ENCODE data around the gene TMEM244. TPM values are rescaled to one million over a fixed set of nuclear protein-coding genes. Genes with fewer than 3 reads are reported as not detected.
"Not testable (repeated sequence)": the region's sequence is repeated elsewhere in the genome, so short reads cannot be mapped to it uniquely, and the experiment has no call there.

TMEM244 gene
- total RNA-seq, 1 donor from 2014 or later, result not detected

DNA sequence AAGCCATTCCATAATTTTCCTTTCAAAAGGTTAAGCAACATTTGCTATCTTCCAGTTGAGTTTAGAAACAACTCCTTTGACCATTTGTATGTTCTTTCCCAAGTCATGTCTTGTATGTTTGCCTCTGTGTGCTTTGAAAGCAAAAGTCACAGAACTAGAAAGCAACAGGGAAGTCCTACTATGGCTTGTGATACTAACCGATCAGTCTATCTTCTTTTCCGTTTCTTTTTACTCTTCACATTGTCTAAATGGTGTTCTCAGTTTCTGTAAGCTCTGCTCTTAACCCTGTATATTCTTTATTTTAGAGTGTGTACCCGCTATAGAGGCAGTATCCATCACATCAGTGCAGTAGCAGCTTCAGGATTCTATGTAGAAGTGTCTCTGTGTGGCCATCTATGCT lies 32.9 kb downstream of the TMEM244 start:
- Mint-ChIP-seq H3K36me3 (ENCODE audit: unreplicated experiment) (no peaks in the 10 kb centered on the region), H3K4me1 (ENCODE audit: low read depth, unreplicated experiment) (no peaks in the 10 kb centered on the region), H3K27ac (ENCODE audit: unreplicated experiment) (no peak overlapping the region), H3K4me3 (ENCODE audit: unreplicated experiment) (no peak overlapping the region), H3K9me3 (ENCODE audit: unreplicated experiment) (no peaks in the 10 kb centered on the region), H3K27me3 (ENCODE audit: unreplicated experiment) (no peaks in the 10 kb centered on the region)
- TF ChIP-seq, protein P1, sequence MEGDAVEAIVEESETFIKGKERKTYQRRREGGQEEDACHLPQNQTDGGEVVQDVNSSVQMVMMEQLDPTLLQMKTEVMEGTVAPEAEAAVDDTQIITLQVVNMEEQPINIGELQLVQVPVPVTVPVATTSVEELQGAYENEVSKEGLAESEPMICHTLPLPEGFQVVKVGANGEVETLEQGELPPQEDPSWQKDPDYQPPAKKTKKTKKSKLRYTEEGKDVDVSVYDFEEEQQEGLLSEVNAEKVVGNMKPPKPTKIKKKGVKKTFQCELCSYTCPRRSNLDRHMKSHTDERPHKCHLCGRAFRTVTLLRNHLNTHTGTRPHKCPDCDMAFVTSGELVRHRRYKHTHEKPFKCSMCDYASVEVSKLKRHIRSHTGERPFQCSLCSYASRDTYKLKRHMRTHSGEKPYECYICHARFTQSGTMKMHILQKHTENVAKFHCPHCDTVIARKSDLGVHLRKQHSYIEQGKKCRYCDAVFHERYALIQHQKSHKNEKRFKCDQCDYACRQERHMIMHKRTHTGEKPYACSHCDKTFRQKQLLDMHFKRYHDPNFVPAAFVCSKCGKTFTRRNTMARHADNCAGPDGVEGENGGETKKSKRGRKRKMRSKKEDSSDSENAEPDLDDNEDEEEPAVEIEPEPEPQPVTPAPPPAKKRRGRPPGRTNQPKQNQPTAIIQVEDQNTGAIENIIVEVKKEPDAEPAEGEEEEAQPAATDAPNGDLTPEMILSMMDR (IDR thresholded peaks at IDR 0.05; ENCODE audit: partially characterized antibody, unreplicated experiment), result no peak
- no peak for DNase-seq

DNA sequence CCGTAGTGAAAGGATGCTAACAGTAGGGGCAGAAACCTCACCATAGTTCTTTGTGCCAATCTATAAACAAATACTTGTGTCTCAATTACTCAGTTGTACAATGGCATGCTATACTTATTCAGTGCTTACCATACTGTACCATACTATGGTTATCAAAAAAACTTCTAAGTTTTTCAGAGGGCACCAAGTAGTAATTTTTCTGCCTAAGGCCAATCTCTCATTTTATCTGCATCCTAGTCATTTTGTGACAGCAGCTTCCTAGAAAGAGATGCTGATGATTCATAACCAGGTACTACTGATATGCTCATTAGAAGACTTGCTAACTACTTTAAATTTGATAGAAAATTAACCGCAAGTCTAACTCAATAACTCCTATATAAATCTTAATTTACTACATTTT lies 42.9 kb downstream of the TMEM244 start:
- Mint-ChIP-seq H3K27ac (ENCODE audit: unreplicated experiment) (no peak overlapping the region), H3K36me3 (ENCODE audit: unreplicated experiment) (no peaks in the 10 kb centered on the region), H3K9me3 (ENCODE audit: unreplicated experiment) (no peaks in the 10 kb centered on the region), H3K4me1 (ENCODE audit: low read depth, unreplicated experiment) (no peaks in the 10 kb centered on the region), H3K4me3 (ENCODE audit: unreplicated experiment) (no peak overlapping the region), H3K27me3 (ENCODE audit: unreplicated experiment) (peaks cover 2% of the 10 kb centered on the region)
- TF ChIP-seq, protein P1 (IDR thresholded peaks at IDR 0.05; ENCODE audit: partially characterized antibody, unreplicated experiment), result no peak
- DNase-seq, result no peak

DNA sequence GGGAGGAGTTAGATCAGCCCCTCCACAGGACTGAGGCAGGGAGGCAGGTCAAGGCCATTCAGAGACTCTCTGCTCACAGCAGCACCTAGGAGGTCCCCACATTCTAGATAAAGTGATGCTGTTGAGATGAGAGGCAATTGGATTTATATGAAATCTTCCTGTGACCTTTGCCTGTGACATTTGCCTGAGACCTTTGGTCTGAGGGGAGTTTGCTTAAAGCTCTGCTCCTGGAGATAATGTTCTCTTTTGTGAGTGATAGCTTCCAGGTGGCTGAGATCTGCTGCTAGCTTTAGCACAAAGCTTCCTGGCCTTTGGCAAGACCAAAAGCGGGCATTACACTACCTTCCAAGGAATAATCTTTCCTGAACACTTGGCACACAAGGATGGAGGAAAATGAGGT lies 43.3 kb downstream of the TMEM244 start:
- H3K4me1 Mint-ChIP-seq (ENCODE audit: low read depth, unreplicated experiment), result no peaks in the 10 kb centered on the region
- H3K27me3 Mint-ChIP-seq (ENCODE audit: unreplicated experiment), result peaks cover 2% of the 10 kb centered on the region
- no peaks in the 10 kb centered on the region for H3K9me3 Mint-ChIP-seq (ENCODE audit: unreplicated experiment)
- TF ChIP-seq, protein P1 (IDR thresholded peaks at IDR 0.05; ENCODE audit: partially characterized antibody, unreplicated experiment), result no peak
- no peak overlapping the region for H3K4me3 Mint-ChIP-seq (ENCODE audit: unreplicated experiment)
- no peak for DNase-seq
- no peak overlapping the region for H3K27ac Mint-ChIP-seq (ENCODE audit: unreplicated experiment)
- no peaks in the 10 kb centered on the region for H3K36me3 Mint-ChIP-seq (ENCODE audit: unreplicated experiment)

DNA sequence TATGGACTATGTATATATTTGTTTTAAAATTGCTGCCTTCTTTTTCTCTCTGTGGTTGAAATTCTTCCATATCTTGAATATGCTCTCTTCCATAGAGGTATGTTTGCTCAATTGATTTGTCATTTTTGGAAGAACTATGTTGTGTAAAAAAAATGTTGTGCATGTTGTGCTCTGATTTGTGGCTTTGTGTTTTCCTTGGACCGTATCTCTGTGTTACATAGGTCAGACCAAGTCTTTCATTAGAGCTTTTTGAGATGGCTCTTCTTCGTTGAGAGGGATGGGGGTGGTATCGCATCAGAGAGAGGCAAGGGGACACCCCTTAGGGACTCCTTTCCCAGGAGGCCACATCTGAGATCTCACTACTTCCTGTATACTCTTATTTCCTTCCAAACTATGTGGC lies 43.8 kb downstream of the TMEM244 start:
- Mint-ChIP-seq H3K36me3 (ENCODE audit: unreplicated experiment) (no peaks in the 10 kb centered on the region), H3K27me3 (ENCODE audit: unreplicated experiment) (peaks cover 2% of the 10 kb centered on the region), H3K27ac (ENCODE audit: unreplicated experiment) (no peak overlapping the region), H3K4me1 (ENCODE audit: low read depth, unreplicated experiment) (no peaks in the 10 kb centered on the region), H3K9me3 (ENCODE audit: unreplicated experiment) (no peaks in the 10 kb centered on the region), H3K4me3 (ENCODE audit: unreplicated experiment) (no peak overlapping the region)
- TF ChIP-seq, protein P1 (IDR thresholded peaks at IDR 0.05; ENCODE audit: partially characterized antibody, unreplicated experiment), result no peak
- DNase-seq, result no peak

DNA sequence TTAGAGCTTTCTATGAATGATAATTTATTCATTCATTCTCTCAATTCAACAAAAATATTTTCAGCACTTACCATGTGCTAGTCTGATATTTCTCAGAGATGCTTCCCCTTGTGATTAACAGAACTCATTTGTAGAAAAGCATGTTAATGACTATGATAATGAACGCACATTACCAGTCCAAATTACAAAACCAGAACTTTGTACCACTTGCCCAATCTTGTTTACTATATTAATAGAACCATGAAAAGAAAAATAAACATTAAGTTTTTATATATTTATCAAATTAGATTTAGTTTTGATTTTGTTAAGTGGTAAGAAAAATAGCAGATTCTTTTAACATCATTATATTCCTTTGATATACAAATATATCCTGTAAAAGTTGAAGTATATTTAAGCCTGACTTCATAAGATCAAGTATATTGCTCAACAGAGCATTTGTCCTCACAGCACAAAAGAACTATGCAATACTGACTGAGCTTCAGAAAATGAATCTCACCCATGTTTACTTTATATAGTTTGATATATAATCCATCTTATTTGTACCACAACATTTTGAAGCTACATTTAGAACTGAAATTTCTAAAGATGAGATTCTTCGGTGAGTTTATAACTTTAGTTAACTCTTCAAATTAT lies 48.9 kb downstream of the TMEM244 start:
- Mint-ChIP-seq H3K4me3 (ENCODE audit: unreplicated experiment) (no peak overlapping the region), H3K27ac (ENCODE audit: unreplicated experiment) (no peak overlapping the region), H3K27me3 (ENCODE audit: unreplicated experiment) (no peaks in the 10 kb centered on the region), H3K9me3 (ENCODE audit: unreplicated experiment) (peaks cover 5% of the 10 kb centered on the region), H3K36me3 (ENCODE audit: unreplicated experiment) (peaks cover 5% of the 10 kb centered on the region), H3K4me1 (ENCODE audit: low read depth, unreplicated experiment) (no peaks in the 10 kb centered on the region)
- no peak for DNase-seq
- TF ChIP-seq, protein P1 (IDR thresholded peaks at IDR 0.05; ENCODE audit: partially characterized antibody, unreplicated experiment), result no peak

DNA sequence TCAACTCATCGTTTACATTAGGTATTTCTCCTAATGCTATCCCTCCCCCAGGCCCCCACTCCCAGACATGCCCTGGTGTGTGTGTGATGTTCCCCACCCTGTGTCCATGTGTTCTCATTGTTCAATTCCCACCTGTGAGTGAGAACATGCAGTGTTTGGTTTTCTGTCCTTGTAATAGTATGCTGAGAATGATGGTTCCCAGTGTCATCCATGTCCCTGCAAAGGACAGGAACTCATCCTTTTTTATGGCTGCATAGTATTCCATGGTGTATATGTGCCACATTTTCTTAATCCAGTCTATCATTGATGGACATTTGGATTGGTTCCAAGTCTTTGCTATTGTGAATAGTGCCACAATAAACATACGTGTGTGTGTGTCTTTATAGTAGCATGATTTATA lies 54.0 kb downstream of the TMEM244 start:
- H3K4me1 Mint-ChIP-seq (ENCODE audit: low read depth, unreplicated experiment); H3K9me3 Mint-ChIP-seq (ENCODE audit: unreplicated experiment); H3K27ac Mint-ChIP-seq (ENCODE audit: unreplicated experiment); H3K27me3 Mint-ChIP-seq (ENCODE audit: unreplicated experiment); DNase-seq; H3K4me3 Mint-ChIP-seq (ENCODE audit: unreplicated experiment): not testable (repeated sequence)
- peaks cover 21% of the 10 kb centered on the region for H3K36me3 Mint-ChIP-seq (ENCODE audit: unreplicated experiment)

DNA sequence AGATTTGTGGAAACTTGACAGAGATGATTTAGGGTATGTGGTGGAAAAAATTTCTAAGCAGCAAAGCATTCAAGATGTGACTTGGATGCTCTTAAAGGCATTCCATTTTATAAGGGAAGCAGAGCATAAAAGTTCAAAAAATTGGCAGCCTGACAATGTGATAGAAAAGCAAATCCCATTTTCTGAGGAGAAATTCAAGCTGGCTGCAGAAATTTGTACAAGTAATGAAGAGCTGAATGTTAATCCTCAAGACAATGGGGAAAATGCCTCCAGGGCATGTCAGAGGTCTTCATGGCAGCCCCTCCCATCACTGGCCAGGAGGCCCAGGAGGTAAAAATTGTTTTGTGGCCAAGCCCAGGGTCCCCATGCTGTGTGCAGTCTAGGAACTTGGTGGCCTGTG lies 58.2 kb downstream of the TMEM244 start:
- peaks cover 16% of the 10 kb centered on the region for H3K36me3 Mint-ChIP-seq (ENCODE audit: unreplicated experiment)
- not testable (repeated sequence) for H3K4me1 Mint-ChIP-seq (ENCODE audit: low read depth, unreplicated experiment); H3K4me3 Mint-ChIP-seq (ENCODE audit: unreplicated experiment); DNase-seq; H3K27ac Mint-ChIP-seq (ENCODE audit: unreplicated experiment); H3K9me3 Mint-ChIP-seq (ENCODE audit: unreplicated experiment); H3K27me3 Mint-ChIP-seq (ENCODE audit: unreplicated experiment)
